GM12873 (cell line): ENCODE measurements around the gene STK4.

Experiments
- TF ChIP-seq, protein P1 (sequence below): IDR thresholded peaks from 2 replicates; pipeline ENCODE4 v1.5.1; 2012; ENCODE audit warnings: low read depth, mild to moderate bottlenecking, moderate library complexity, low read length, control low read depth; ENCODE audit not compliant: insufficient read depth; ENCODE audit errors: missing control alignments

STK4 gene

GRCh38 chr20:45039475-45039820 is 73.1 kb downstream of the STK4 start:
- TF ChIP-seq, protein P1, sequence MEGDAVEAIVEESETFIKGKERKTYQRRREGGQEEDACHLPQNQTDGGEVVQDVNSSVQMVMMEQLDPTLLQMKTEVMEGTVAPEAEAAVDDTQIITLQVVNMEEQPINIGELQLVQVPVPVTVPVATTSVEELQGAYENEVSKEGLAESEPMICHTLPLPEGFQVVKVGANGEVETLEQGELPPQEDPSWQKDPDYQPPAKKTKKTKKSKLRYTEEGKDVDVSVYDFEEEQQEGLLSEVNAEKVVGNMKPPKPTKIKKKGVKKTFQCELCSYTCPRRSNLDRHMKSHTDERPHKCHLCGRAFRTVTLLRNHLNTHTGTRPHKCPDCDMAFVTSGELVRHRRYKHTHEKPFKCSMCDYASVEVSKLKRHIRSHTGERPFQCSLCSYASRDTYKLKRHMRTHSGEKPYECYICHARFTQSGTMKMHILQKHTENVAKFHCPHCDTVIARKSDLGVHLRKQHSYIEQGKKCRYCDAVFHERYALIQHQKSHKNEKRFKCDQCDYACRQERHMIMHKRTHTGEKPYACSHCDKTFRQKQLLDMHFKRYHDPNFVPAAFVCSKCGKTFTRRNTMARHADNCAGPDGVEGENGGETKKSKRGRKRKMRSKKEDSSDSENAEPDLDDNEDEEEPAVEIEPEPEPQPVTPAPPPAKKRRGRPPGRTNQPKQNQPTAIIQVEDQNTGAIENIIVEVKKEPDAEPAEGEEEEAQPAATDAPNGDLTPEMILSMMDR, result no peak

- TF ChIP-seq, protein P1, result no peak
Measured at GRCh38 chr20:45041464-45042337, 75.4 kb downstream of the STK4 start.

DNA sequence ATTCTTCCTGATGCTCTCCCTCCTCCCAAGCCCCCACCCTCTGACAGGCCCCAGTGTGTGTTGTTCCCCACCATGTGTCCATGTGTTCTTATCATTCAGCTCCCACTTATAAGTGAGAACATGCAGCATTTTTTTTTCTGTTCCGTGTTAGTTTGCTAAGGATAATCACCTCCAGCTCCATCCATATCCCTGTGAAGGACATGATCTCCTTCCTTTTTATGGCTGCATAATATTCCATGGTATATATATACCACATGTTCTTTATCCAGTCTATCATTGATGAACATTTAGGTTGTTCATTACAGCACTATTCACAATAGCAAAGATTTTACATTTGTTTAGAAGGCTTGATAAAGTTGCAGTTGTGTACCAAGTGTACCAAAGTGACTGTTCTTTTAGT is 76.7 kb downstream of the STK4 start:
- TF ChIP-seq, protein P1, result no peak

GRCh38 chr20:45044084-45044573 is 77.8 kb downstream of the STK4 start:
- TF ChIP-seq, protein P1, result peak; percentile 74

GRCh38 chr20:45044601-45045000 is 78.3 kb downstream of the STK4 start:
- TF ChIP-seq, protein P1, result no peak

DNA sequence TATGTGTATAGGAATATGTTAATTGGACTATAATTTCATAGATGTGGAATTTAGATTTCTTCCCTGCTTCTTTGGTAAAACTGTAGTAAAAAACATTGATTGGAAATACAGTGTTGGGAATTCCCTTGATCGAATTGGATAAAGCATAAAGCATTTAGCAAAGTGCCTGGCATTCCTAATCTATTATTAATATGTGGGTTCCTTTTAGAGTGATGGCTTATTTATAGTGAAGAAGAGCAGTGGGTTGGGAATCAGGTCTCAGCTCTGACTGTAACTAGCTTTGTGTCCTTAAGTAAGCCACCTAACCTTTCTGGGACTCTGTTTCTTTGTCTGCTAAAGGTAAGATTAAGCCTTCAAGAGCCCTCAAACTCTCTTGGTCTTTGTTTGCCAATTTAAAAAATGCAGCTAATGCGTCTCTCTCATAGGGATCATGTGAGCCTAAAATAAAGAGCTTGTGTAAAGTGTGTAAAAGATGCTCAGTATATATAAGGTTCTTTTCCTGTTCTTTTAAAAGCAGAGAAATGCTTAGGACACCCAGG is 81.3 kb downstream of the STK4 start:
- TF ChIP-seq, protein P1, result no peak

- TF ChIP-seq, protein P1, result no peak
Measured at GRCh38 chr20:45049438-45049837, 83.1 kb downstream of the STK4 start.
